ENCODE results near the gene GALNT16.
"Not testable (repeated sequence)": the region's sequence is repeated elsewhere in the genome, so short reads cannot be mapped to it uniquely, and the experiment has no call there.

GALNT16 gene

DNA sequence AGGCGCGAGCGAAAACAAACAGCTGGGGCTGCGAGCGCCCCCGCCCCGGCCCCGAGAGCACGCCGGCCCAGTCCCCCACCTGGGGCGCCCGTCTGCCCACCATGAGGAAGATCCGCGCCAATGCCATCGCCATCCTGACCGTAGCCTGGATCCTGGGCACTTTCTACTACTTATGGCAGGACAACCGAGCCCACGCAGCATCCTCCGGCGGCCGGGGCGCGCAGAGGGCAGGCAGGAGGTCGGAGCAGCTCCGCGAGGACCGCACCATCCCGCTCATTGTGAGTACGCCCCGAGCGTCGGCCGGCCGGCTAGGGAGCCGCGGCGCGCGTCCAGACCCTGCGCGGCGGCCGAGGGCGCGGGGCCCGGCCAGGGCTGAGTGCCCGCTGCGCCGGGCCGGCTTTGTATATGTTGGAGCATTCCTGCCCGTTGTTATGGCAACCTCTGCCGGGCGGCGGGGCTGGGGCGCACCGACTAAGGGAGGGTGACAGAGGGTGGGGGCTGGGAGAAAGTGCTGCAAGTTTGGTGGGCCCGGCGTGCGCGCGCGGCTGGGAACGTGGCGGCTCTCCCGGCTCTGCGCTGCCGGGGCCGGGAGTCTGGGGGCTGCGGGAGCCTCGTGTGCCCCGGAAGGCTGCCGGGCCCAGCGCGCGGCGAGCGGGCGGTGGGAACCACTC lies 367 bp downstream of the GALNT16 start:
- no peak for DNase-seq

DNA sequence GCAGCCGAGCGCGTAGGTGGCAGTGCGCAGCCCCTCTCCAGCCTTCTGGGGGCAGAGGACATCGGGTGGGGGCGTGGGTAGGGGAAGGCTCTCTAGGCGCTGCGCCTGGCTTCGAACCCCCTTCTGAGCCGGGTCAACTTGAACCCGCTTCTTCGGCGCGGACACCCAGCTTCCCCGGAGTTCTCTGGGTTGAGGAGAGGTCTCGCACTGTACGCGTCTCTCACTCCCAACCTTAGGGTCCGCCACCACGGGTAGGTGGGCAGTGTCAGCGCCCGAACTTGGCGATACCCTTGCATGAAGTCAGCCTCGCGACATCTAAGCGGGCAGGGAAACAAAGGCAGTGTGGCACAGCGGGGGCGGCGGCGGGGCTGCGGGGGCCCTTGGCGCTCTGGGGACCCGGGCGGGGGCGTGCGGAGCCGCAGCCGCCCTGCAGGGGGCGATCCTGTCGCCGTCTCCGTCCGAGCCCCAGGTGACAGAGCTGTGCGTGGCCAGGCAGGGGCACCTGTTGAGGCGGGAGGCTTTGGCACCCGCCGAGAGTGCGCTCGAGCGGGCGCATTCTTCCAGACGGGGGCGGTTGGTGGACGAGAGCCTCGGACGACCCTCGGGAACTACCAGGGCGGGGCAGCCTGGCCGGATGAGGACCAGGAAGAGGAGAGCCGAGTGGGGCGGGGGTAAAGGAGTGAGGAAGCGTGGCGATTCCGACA lies 1.1 kb downstream of the GALNT16 start:
- DNase-seq, result no peak

DNA sequence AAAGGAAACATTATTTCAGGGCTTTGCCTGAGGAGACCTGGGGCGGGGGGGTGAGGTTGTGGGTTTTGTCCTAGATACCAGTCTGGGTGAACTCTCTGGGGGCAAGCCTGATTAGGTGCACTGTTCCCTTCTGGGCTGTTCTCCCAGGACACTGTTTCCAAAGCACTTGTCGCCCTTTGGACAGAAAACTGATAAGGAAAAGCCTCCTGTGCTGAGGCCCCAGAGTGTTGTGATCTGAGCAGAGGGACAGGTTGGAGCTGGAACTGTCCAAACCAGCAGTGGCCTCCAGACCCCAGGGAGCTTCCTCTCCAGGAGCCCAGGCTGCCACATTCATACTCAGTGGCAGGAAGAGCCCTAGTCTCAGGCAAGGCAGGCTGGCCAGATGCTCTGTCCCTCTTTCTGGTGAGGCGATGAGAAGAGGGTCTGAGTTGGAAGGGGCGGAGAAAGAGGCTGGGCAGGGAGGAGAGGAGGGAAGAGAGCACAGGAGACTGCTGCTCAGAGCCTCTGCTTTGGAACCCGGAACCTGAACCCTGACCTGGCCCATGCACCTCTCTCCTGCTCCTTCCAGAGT lies 1.9 kb downstream of the GALNT16 start:
- DNase-seq, result no peak

DNA sequence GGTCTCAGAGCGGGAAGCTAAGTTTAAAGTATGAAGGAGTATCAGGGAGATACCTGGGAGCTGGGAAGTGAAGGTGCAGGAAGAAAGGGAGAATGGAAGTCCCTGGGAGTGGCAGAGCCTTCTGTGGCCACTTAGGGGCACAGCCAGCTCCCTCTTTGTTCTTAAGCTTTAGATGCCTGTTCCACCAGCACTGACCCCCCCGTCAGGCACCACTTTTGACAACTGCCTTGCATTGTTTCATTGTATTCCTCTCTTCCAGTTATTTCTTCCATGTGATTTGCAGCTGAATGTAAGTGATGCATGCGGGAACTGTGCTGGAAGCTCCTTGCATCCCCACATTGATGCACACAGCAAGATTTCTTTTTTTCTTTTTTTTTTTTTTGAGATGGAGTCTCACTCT lies 2.6 kb downstream of the GALNT16 start:
- DNase-seq, result no peak

DNA sequence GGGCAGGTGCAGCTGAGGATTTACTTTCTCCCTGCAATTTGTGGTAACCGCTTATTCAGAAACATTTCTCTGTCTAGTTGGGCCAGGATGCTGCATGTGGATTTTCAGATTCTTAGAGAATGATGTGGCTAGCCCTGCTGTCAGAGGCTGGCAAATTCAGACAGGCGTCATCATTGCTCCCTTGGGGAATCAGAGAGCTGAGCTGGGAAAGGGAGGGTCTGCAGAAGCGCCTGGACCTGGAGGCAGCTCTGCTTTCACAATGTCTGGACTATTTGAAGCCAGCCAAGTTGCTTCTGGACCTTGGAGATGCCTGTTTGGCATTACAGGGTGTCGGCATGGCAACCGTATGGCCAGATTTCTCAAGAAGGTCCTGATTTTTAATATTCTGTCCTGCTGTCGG lies 3.4 kb downstream of the GALNT16 start:
- no peak for DNase-seq

DNA sequence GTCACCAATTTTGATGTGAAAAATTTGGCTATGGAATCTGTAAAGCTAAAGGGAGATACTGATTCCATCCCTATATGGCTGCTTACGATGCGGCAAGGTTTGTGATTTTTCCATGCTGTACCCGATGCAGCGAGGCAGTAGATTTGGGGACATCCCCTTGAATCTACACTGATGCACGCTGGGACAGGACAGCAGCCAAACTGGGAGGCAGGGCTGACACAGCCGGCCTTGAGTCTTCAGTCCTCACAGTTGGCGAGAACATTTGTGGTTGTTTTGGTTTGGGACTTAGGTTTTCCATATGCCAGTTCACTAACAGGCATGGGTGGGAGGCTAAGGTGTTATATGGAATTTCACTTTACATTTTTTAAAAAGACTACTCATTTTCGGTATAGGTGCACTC lies 3.8 kb downstream of the GALNT16 start:
- DNase-seq, result no peak

DNA sequence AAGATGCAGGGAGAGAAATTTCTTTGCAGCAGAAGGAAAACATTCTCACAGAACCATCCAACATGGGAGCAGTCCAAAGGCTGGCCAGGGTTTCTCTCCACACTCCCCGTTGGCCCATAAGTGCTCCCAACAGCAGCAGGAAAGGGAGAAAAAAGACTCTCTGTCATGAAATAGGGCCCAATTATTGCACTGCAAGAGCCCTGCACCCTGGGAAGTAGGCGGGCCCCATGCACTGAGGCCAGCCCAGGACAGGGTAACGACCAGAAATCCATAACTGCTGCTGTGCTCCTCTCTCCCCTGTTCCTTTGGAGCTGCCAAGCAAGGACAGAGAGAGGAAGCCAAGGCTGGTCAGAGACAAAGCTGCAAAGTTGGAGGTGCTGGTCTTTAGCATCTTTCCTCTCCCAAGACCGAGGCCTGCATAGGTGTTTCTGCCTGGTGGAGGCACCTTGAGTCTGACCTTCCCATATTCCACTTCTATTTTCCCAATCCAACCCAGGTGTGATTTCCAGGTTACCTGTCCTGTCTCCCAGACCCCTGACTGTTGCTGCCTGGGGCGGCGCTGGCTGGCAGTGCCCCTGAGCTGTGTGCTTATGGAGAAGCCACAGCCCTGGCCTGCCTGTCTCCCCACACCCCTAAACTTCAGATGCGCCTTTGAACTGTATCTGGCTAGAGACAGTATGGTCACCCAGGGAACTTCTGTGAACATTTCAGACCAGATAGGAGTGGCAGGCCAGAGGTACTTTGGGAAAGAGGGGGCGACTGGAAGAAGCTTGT lies 6.8 kb downstream of the GALNT16 start:
- DNase-seq, result no peak

DNA sequence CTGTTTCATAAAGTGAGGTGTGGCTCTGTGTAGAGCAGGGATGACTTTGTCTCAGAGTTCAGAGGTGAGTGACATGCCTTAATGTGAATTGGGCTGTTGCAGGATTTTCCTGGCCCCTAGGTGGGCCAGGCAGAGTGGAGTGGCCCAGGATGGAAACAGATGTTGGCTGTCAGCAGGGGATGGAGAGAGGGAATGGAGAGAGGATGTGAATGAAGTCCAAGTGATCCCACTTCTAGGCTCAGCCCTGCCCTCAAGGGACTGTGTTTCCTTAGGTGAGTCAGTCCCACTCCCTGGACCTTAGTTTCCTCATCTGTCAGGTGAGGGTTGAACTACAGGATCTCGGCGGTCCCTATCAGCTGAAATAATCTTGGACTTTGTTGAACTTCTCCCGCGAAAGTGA lies 7.5 kb downstream of the GALNT16 start:
- DNase-seq, result no peak

DNA sequence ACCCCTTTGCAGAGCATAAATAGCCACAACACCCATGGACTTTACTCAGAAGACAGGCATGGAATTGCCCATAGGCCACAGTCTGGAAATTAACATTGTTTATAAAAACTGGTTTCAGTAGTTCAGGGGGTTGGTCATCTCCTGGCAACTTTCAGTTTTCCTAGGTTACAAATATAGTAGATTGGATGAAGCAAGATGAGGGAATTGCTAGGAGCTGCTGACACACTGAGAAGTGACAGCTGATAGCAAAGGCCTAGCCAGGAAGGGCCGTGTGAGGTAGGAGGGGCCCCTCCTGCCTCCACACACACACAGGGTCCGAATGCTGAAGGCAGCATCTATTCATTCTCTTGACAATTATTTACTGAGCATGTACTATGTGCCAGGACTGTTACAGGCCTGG lies 8.3 kb downstream of the GALNT16 start:
- no peak for DNase-seq

DNA sequence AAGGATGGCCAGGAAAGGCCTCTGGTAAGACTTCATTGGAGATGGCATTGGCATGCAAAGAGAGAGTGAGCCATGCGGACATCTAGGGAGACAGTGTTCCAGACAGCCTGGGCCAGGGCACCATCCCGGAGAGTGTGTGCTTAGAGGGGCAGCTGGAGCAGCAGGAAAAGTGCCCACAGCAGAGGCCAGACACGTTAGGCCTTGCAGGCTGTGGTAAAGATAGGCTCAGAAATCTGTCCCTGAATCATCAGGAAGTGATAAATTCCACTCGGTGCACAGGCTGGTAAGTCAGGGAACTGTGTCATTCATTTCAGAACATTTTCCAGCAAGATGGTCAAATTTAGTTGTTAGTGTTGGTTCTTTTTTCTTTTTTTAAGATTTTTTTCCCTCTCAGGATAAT lies 8.8 kb downstream of the GALNT16 start:
- no peak for DNase-seq

DNA sequence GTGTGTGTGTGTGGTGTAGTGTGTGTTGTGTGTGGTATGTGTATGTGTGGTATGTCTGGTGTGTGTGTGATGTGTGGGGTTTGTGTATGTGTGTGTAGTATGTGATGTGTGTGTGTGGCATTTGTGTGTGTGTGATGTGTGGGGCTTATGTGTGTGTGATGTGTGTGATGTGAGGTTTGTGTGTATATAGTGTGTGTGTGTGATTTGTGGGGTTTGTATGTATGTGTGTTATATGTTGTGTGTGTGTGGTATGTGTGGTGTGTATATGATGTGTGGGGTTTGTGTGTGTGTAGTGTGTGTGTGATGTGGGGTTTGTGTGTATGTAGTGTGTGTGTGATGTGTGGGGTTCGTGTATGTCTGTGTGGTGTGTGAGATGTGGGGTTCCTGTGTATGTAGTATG lies 9.4 kb downstream of the GALNT16 start:
- no peak for DNase-seq

DNA sequence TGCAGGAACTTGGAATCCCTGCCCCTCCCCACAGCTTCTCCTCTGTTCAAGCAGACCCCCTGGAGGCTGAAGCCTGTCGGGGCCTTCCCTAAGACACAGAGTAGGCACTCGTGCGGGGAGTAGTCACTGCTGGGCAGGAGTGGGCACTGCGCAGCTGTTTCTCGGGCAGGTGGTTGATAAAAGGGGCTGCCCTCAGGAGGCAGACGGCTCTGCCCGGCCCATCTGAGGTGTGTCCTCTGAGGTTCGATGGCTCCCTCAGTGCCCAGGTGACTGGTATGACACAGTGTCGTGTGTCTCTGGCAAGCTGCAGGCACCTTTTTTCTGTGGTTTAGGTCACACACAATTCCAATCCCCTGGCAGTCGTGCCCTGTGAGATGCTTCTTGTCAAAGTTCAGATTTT lies 10.1 kb downstream of the GALNT16 start:
- no peak for DNase-seq

DNA sequence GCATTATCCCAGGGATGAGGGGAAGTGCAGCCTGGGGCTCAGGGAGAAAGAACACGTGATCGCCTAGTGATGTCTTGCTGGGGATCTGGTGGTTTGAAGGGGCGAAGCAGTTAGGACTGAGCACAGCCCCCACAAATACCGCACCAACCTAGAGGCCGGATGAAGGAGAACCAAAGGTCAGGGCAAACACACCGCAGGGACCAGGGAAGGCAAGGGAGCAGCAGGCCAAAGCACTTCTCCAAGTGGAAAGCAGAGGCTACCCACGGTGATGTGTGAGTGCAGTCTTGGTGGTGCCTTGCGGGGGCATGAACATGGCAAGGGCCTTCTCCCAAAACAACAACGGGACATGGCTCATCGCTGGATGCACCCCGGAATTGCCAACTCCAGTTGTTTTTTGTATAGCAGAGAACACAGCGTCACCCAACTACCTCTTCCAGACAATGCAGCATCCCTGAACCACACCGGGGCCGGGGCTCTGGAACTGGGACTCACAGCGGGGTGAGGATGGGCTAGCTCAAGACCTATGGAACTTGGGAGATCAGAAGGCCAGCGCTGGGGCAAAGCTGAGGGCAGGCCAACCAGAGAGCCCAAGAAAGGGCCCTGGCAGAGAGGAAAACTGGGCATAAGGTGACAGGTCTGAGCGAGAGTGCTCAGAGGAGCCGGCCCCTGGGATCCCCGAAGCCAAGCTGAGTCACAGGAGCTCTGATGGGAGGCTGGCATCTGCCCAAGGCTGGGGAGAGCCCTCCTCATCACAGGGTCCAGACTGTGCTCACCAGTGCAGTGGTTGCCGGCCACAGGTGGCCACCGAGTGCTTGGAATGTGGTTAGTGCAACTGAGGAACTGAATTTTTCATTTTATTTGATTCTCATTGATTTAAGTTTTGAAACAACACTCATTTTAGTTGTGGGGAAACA lies 11.1 kb downstream of the GALNT16 start:
- DNase-seq, result no peak

DNA sequence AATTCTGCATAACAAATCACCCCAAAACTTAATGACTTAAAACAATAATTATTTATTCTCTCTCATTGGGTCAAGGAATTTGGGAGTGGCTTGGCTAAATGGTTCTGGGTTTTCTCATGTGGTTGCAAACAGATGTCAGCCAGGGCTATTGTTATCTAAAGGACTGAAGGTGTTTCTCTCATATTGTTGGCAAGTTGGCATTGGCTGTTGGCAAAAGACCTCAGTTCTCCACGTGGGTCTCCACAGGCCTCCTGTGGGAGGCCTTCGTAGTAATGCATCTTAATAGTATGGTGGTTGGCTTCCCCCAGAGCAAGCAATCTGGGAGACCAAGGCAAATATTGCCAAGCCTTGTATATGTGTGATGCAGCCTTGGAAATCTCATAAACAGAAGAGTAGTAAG lies 14.4 kb downstream of the GALNT16 start:
- no peak for DNase-seq

DNA sequence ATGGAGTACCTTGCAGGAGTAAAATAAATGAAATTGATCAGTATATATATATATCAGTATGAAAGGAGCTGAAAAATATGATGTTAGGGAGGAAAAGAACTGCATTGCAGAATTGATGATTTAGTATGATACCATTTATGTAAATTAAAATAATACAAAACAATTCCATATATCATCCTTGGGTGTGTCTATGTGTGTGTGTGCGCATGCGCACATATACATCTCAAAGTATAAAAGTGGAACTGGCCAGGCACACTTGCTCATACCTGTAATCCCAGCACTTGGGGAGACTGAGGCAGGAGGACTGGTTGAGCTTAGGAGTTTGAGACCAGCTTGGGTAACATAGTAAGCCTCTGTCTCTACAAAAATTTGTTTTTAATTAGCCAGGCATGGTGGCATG lies 15.4 kb downstream of the GALNT16 start:
- no peak for DNase-seq

DNA sequence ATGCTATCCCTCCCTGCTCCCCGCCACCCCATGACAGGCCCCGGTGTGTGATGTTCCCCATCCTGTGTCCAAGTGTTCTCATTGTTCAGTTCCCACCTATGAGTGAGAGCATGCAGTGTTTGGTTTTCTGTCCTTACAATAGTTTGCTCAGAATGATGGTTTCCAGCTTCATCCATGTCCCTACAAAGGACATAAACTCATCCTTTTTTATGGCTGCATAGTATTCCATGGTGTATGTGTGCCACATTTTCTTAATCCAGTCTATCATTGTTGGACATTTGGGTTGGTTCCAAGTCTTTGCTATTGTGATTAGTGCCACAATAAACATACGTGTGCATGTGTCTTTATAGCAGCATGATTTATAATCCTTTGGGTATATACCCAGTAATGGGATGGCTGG lies 17.4 kb downstream of the GALNT16 start:
- not testable (repeated sequence) for DNase-seq

DNA sequence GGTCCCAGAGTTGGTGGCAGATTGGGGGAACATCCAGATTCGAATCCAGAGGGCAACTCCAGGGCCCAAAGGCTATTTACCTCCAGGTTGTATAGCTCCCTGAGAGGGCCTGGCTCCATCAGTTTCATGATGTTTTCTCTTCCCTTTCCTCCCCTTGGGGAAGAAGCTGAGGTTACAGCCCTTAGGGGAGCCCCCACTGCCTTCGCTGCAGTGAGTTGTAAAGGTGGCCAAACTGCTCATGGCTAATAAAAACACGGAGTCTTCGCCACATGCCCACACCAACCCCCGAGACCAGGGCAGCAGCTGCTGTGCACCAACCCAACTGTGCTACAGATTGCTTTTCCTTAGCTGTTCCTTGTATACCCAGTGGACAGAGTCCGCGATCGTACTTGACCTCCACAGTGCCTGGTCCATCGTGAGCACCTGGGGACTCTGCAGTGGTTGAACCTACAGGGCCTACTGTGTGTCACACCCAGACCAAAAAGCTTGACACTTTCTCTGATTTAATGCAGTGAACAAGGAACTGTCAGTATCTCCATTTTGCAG lies 20.9 kb downstream of the GALNT16 start:
- no peak for DNase-seq

DNA sequence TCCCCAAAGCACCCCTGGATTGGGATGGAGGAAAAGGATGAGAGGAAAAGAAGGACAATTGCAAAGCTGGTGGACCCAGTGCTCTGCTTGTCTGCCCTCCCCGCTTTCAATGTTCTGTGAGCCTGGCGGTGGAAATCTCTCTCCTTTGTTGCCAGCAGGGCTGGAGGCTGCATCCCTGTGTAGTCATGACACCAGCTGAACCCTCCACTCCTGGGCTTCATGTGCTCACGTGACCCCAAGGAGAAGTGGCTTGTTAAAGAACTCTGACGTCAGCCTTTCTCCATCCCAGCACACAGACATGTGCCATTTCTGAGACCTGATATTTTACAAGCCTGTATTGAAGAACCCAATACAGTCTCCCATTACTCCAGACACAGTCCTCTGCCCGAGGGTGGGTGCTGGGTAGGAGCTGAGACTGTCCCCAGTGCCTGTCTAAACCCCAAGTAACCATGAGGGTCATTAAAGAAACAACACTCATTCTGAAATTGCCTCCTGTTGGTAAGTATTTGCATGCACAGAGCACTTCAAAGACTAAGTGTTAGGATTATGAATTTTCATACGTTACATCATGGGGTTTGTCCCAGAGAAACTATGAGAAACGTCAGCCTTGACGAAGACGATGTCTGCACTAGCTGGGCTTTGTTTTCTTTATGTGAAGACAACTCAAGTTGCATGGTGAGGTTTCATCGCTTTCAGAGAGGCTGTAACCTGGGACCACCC lies 21.7 kb downstream of the GALNT16 start:
- DNase-seq, result no peak

DNA sequence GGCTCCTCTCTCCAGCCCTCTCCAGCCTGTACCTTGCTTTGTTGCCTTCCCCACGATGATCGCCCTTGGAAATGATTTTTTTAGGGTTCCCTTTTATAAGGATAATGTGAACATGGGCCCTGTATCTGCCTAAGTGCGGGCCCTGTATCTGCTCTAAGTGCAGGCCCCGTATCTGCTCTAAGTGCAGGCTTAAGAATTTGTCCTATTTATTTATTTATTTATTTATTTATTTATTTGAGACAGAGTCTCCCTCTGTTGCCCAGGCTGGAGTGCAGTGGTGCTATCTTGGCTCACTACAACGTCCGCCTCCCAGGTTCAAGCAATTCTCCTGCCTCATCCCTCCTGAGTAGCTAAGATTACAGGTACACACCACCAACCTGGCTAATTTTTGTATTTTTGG lies 22.5 kb downstream of the GALNT16 start:
- DNase-seq, result no peak

DNA sequence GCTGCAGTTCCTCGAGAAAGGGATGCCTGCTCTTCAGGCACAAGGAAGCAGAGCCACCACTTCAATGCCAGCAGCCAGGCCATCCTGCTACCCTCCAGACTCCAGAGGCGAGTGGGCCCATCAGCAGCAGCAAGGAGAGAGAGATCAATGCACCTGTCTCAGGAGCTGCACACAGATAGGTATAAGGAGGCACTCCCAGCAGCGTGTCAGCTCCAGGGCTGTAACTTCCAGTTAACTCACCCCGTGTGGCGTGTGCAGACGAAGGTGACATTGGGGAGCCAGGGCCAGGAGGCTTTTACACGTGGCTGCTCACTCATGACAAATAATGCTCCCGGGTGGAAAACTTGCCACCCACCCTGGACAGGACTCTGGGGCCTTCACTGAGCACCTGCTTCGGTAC lies 24.2 kb downstream of the GALNT16 start:
- DNase-seq, result no peak

DNA sequence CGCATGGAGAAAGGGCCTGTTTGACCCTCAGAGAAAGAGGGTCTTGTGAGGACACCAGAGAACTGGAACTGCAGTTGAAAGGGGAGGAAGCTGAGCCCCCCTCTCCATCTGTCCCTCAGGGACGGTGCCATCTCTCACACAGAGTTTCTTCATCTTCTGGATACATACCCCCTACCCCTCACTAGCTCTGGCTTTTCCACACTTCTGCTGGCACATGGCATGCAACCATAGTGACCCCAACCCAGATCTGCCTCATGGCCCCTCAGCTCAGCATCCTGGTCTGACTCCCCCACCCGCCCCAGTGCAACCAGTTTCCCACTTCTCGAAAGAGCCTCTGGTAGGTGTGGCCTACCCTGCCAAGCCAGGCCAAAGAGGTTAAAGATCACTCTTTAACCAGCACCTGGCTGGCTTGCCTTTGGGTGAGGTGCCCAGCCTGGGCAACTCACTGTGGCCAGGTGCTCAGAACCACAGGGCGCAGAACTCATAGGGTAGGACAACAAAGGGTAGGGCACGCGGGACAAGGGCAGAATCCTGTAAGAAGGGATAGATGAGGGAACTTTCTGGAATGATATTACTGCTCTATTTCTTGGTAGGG lies 25.8 kb downstream of the GALNT16 start:
- no peak for DNase-seq
